IPS DF 4.7 (cell line): ENCODE results near the gene TMEM39A.

Experiments
- DNase-seq: peaks from one replicate; pipeline ENCODE4 v3.0.0-alpha.2; 2013; ENCODE audit warnings: low spot score; ENCODE audit errors: extremely low read depth

Gene TMEM39A

GRCh38 chr3:119463171-119464169 is at the start of gene TMEM39A:
Gene TMEM39A, minus strand, starts transcription at chr3:119463615. Its CDS starts 1,541 bp downstream, at chr3:119462074.
- peak; percentile 93 for DNase-seq

- no peak for DNase-seq
Observed at GRCh38 chr3:119510690-119511089, 47.3 kb upstream of the TMEM39A start.

- DNase-seq: no peak
Observed at GRCh38 chr3:119508172-119508845, 44.9 kb upstream of the TMEM39A start.

- DNase-seq: no peak
Observed at GRCh38 chr3:119507404-119507803, 44.0 kb upstream of the TMEM39A start.

GRCh38 chr3:119506631-119507030 is 43.2 kb upstream of the TMEM39A start:
- DNase-seq: no peak

- no peak for DNase-seq
Observed at GRCh38 chr3:119500901-119501300, 37.5 kb upstream of the TMEM39A start.

GRCh38 chr3:119500265-119500664 is 36.9 kb upstream of the TMEM39A start:
- no peak for DNase-seq

- peak; percentile 62 for DNase-seq
Observed at GRCh38 chr3:119498186-119499011, 35.0 kb upstream of the TMEM39A start, which contains the start of gene TIMMDC1. Gene TIMMDC1, plus strand, starts transcription at chr3:119498547. Its CDS starts 187 bp downstream, at chr3:119498734.

GRCh38 chr3:119497820-119498185 is 34.4 kb upstream of the TMEM39A start:
- no peak for DNase-seq

- DNase-seq: no peak
Observed at GRCh38 chr3:119494597-119494996, 31.2 kb upstream of the TMEM39A start.

- DNase-seq: no peak
Observed at GRCh38 chr3:119492810-119493209, 29.4 kb upstream of the TMEM39A start.

- DNase-seq: no peak
Observed at GRCh38 chr3:119492128-119492527, 28.7 kb upstream of the TMEM39A start.

- no peak for DNase-seq
Observed at GRCh38 chr3:119490153-119490552, 26.7 kb upstream of the TMEM39A start.

- no peak for DNase-seq
Observed at GRCh38 chr3:119485563-119485962, 22.1 kb upstream of the TMEM39A start.

GRCh38 chr3:119483101-119483500 is 19.7 kb upstream of the TMEM39A start:
- no peak for DNase-seq

GRCh38 chr3:119481079-119481478 is 17.7 kb upstream of the TMEM39A start:
- DNase-seq: no peak

- DNase-seq: no peak
Observed at GRCh38 chr3:119470866-119471265, 7.5 kb upstream of the TMEM39A start.

GRCh38 chr3:119469418-119470189 is 6.2 kb upstream of the TMEM39A start:
- DNase-seq: no peak

GRCh38 chr3:119468041-119468440 is 4.6 kb upstream of the TMEM39A start:
- no peak for DNase-seq

- DNase-seq: no peak
Observed at GRCh38 chr3:119457246-119457645, 6.2 kb downstream of the TMEM39A start.

GRCh38 chr3:119456469-119456868 is 6.9 kb downstream of the TMEM39A start:
- DNase-seq: no peak
